ENCODE results near the gene TUBA8.
"Not testable (repeated sequence)": the region's sequence is repeated elsewhere in the genome, so short reads cannot be mapped to it uniquely, and the experiment has no call there.

Gene TUBA8

DNA sequence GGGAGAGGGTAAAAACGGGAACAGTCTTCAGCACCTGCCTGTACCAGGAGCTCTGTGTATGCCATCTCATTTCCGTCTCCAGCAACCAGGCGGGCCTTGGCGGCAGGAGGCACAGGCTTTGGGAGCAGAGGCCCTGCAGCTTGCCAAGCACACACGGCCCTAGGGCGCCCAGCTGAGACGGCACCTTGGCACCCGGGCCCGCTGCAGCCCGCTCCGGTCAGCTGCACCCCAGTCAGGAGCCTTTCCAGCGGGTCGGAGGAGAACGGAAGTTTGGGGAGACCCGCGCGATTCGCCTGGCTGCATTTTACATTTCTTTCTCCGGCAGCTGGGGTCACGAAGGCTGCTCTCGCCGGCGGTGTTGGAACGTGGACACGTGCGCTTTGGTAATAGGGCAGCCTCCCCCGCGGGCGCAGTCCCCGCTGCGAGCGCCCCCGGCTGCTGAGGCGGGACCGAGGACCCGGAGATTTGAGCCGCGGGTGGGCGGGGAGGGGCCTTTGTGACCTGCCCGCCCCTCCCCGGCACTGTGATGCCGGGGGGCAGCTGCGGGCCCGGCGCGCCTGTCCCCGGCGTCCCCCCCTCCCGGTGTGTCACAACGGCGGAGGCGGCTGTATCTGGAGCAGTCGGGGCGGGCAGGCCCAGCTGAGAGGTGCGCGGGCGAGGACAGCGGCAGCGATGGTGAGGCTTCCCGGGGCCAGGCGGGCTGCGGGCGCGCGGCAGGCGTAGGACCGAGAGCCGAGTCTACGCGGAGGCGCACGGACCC lies at the start of gene TUBA8:
TSS of gene TUBA8 (plus strand) at position 616 of the 760 bp plus-strand sequence. CDS start at position 673, 57 bp downstream.
- peak; percentile 3 to 66 for DNase-seq

- DNase-seq: no peak
Observed at GRCh38 chr22:18062421-18062820, 48.2 kb upstream of the TUBA8 start.

GRCh38 chr22:18063306-18063705 lies 47.3 kb upstream of the TUBA8 start:
- no peak for DNase-seq

- DNase-seq: not testable (repeated sequence)
Observed at GRCh38 chr22:18063715-18064114, 46.9 kb upstream of the TUBA8 start.

DNA sequence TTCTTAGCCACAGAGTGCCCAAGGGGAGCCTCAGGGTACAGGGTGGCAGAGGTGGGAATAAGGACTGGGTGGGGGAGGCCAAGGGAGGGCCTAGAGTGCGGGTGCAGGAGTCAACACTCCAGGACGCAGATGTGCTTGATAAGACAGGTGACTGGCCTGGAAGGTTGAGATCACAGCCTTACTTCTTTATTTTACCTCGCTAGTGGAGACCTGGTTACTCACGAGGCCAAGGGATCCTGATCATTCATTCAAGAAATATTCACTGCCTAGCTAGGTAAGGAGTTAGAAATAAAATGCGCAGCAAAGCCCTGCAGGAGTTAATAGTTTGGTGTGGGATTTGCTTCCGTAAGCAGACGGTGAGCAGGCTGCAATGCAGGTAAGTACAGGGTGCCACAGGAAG lies 46.0 kb upstream of the TUBA8 start:
- DNase-seq: no peak

GRCh38 chr22:18065256-18065655 lies 45.4 kb upstream of the TUBA8 start:
- DNase-seq: no peak

GRCh38 chr22:18066181-18066859 lies 44.3 kb upstream of the TUBA8 start:
- no peak for DNase-seq

DNA sequence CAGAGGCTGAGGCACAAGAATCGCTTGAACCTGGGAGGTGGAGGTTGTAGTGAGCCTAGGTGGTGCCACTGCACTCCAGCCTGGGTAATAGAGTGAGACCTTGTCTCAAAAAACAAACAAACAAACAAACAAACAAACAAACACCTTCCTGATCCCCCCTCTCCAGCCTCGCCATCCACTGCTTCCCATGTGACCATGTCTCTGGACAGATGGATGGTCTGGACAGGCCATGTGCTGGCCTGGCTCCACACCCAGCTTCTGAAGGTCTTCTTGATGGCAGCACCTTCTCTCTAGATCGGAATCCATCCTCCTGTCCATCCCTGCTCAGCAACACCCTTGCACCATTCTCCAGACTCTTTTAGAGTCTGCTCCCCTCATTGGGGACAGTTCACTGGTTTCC lies 43.5 kb upstream of the TUBA8 start:
- no peak for DNase-seq

DNA sequence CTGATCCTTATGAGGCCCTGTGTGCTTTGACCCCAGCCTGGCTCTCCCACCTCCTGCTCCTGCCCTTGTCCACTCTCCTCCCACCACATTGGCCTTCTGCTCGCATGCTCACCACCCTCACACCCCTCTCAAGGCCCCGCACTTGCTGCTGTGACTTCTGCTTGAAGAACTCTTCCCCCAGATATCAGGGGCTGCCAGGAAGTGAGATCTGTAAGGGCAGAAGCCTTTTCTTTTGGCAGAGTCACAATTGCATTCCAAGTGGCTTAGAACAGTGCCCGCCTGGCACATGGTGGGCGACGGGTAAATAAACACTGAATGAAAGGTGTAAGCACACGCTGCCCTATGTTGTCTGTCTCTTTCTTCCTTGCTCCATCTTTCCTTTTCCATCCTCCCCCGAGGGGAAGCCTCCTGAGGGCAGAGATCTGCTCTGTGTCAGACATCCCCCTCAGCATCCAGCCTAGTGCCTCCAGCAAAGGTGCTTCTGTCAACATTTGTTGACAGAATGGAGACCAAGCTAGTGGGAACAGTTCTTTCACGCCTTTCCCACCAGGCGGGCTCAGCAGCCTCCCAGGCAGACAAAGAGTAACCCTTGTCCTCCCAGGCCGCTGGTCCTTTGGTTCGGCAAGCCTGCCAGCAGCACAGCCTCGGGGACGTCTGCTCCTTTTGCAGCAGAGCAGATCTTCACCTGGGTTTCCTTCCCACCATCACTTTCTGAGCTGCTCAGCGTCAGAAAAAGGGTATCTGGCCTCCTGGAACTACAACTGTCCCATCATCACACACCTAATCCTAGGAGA lies 42.9 kb upstream of the TUBA8 start:
- DNase-seq: no peak

GRCh38 chr22:18068381-18068988 lies 42.1 kb upstream of the TUBA8 start:
- no peak for DNase-seq

GRCh38 chr22:18069041-18069440 lies 41.6 kb upstream of the TUBA8 start:
- DNase-seq: no peak

GRCh38 chr22:18070041-18070440 lies 40.6 kb upstream of the TUBA8 start:
- DNase-seq: no peak

DNA sequence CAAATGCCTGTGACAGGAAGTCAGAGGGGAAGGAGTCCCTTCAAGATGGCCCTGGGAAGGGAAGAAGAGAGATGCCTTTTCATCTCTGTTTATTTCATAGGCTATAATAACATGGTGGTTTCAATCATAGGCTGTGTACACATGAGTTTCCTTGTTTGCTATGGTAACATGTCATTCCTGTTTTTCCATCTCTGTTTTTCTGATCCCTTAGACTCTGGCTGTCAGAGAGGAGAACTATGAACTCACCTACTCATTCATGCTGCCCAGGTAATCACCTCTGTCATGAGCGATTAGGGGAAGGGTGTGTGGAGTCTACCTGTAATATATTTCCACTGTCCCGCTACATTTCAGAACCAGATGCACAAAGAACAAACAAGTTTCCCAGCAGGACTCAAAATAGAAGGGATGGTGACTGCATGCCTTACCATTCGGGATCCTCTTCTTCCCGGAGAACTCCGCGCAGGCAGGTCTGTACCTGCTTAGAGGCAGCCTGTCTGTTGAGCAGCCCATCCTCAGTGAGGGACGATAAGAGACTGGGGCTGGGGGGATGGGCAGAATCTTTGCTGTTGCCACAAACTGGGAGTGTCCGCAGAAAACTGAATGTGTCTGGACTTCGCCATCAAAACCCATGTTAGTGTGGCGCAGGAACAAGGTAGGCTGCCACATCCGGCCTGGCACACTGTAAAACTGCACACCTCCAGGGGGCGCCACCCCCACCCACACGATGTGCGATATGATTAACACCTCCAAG lies 39.9 kb upstream of the TUBA8 start:
- no peak for DNase-seq

- not testable (repeated sequence) for DNase-seq
Observed at GRCh38 chr22:18071307-18071967, 39.2 kb upstream of the TUBA8 start.

DNA sequence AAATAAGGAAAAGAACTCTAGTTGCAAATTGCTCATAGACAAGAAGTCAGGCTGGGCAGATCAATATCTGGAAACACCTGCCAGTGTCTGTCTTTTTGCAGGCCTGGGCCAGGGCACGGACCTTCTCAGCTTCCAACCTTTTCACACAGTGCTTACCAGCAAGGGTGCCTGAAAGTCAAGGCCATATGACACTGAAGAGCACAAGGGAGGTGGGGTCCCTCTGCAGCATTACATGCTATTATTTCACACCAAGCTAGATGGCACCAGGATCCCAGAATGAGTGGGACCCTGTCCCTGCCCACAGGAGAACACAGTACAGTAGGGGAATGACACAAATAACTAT lies 38.7 kb upstream of the TUBA8 start:
- no peak for DNase-seq

DNA sequence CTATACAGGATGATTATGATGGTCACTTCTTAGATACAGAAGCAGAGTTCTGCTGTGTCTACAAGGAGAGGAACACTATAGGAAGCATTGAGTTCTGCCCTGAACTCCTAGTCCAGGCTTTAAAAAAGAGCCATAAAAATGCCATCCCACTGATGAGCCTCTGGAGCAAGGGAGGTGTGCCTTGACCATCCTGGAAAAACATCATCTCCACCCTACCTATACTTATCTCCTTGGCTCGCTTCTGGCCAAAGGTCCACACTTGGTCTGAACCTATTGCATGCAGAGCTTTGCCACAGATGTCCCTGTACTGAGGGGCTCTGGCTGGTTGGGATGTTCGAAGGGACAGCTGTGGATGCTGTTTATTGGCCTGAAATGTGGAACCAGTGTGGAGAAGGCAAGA lies 37.1 kb upstream of the TUBA8 start:
- no peak for DNase-seq

DNA sequence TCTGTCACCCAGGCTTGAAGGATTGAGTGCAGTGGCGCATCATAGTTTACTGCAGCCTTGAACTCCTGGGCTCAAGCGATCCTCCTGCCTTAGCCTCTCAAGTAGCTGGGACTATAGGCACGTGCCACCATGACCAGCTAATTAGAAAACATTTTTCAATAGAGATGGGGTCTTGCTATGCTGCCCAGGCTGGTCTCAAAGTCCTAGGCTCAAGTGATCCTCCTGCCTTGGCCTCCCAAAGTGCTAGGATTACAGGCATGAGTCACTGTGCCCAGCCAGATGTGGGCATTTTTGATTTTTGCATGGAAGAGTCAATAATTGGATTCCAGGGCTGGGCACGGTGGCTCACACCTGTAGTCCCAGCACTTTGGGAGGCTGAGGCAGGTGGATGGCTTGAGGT lies 36.7 kb upstream of the TUBA8 start:
- not testable (repeated sequence) for DNase-seq

DNA sequence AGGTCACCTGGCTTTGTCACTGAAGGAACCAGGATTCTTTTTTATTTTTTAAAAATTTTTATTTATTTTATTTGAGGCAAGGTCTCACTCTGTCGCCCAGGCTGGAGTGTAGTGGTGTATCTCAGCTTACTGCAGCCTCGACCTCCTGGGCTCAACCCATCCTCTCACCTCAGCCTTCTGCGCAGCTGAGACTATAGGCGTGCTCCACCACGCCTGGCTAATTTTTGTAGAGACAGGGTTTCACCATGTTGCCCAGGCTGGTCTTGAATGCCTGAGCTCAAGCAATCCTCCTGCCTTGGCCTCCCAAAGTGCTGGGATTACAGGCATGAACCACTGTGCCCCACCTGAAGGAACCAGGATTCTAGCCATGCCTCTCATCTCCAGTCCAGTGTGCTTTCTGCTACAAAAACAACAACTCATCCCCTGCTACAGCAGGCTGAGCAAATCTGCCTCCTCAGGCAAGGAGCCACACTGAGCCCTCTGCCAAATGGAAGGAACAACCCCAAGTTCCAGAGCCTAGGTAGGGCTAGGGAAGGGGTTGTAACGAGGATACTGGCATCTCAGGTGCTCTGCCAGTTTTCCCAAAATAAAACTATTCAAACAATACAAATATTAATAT lies 35.4 kb upstream of the TUBA8 start:
- no peak for DNase-seq

DNA sequence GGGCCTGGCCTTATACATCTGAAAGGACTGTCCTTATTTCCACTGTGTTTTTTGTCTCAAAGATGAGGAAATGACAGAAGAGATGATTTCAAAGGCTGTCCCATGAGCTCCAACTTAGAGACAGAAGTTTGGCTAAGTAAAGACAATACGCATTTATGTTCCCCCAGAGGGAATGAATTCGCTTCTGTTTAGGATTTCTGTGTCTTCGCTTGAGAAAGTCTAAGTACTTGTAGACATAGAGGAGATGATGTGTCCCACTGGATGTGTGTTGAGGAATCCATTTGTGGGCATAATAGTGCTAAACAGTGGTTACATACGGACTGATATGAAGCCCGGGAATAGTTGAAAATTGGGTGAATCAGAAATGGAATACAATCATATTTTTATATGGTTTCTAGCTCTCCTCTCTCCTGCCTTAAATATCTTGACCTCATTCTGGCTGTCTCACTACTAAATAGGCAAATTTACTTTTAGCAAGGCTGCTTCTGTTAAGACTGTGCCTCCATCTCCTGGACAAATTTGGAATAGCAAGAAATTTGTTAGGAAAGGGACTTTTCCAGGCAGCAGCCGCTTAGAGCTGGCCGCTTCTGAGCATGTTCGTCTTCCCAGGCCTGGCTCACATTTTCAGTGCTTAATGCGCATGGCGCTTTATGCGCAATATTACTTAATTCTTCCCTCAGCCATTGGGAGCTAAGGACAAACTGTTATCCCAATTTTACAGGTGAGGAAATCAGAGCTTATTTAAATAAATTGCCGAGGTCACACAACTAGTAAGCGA lies 34.7 kb upstream of the TUBA8 start:
- peak; percentile 73 to 87 for DNase-seq

GRCh38 chr22:18077087-18077638 lies 33.4 kb upstream of the TUBA8 start:
- DNase-seq: no peak
